ENCODE results near the gene DHX9. TPM values are rescaled to one million over a fixed set of nuclear protein-coding genes. Genes with fewer than 3 reads are reported as not detected.

Gene DHX9
- polyA plus RNA-seq, 1 donor from 2014 or later = 193 TPM

DNA sequence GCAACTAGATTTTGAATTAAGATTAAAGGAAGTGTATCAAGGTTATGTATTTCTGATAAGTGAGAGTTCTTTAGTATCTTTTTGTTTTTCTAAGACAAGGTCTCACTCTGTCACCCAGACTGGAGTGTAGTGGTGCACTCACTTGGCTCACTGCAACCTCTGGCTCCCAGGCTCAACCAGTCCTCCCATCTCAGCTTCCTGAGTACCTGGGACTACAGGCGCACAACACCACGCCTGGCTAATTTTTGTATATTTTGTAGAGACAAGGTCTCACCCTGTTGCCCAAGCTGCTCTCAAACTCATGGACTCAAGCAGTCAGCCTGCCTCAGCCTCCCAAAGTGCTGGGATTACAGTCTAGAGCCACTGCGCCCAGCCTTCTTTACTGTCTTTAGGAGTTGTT lies 33.7 kb downstream of the DHX9 start:
- TF ChIP-seq MXI1 (conservative IDR thresholded peaks at IDR 0.05; ENCODE audit: poor library complexity, severe bottlenecking) (no peak), POLR2AphosphoS5 (IDR thresholded peaks at IDR 0.05) (no peak), TAF1 (IDR thresholded peaks at IDR 0.05; ENCODE audit: low read depth) (no peak), REST (IDR thresholded peaks at IDR 0.05; ENCODE audit: borderline replicate concordance) (no peak), EZH2 (IDR thresholded peaks at IDR 0.05; ENCODE audit: borderline replicate concordance, insufficient read depth, low read length, poor library complexity, severe bottlenecking) (no peak), EP300 (conservative IDR thresholded peaks at IDR 0.05; ENCODE audit: poor library complexity, severe bottlenecking) (no peak), SMC3 (conservative IDR thresholded peaks at IDR 0.05; ENCODE audit: poor library complexity) (no peak), RAD21 (conservative IDR thresholded peaks at IDR 0.05) (no peak), CTCF (IDR thresholded peaks at IDR 0.05; ENCODE audit: poor library complexity, severe bottlenecking) (no peak)
- no peaks in the 10 kb centered on the region for H3K9me2 ChIP-seq (ENCODE audit: insufficient read depth, low read length)
- no peak overlapping the region for H3K9ac ChIP-seq (ENCODE audit: low read length)
- no peaks in the 10 kb centered on the region for H3K9me3 ChIP-seq (ENCODE audit: low read length)
- H3K36me3 ChIP-seq (ENCODE audit: insufficient read depth, low read length) = peaks cover 43% of the 10 kb centered on the region
- no peak overlapping the region for H2AFZ ChIP-seq (ENCODE audit: low read depth, low read length)
- no peaks in the 10 kb centered on the region for H3F3A ChIP-seq (ENCODE audit: insufficient read depth, low read length, poor library complexity, severe bottlenecking)
- H3K4me3 ChIP-seq (ENCODE audit: low read length) = no peak overlapping the region
- H3K27me3 ChIP-seq (ENCODE audit: insufficient read depth, low read depth, low read length) = no peaks in the 10 kb centered on the region
- no peaks in the 10 kb centered on the region for H4K20me1 ChIP-seq (ENCODE audit: insufficient read depth)
- H3K27ac ChIP-seq (ENCODE audit: low read length) = no peak overlapping the region
- no peaks in the 10 kb centered on the region for H3K79me2 ChIP-seq (replicated peaks; ENCODE audit: insufficient read depth, low read length)
- no peak overlapping the region for H3K4me2 ChIP-seq (ENCODE audit: low read length)

- Histone ChIP-seq H3K9ac (ENCODE audit: low read length) (no peak overlapping the region), H3K79me2 (replicated peaks; ENCODE audit: insufficient read depth, low read length) (no peaks in the 10 kb centered on the region), H3K4me3 (ENCODE audit: low read length) (no peak overlapping the region), H4K20me1 (ENCODE audit: insufficient read depth) (no peaks in the 10 kb centered on the region), H3K4me2 (ENCODE audit: low read length) (no peak overlapping the region), H2AFZ (ENCODE audit: low read depth, low read length) (no peak overlapping the region), H3K27me3 (ENCODE audit: insufficient read depth, low read depth, low read length) (no peaks in the 10 kb centered on the region), H3K9me2 (ENCODE audit: insufficient read depth, low read length) (no peaks in the 10 kb centered on the region), H3F3A (ENCODE audit: insufficient read depth, low read length, poor library complexity, severe bottlenecking) (no peaks in the 10 kb centered on the region), H3K9me3 (ENCODE audit: low read length) (no peaks in the 10 kb centered on the region), H3K27ac (ENCODE audit: low read length) (no peak overlapping the region), H3K36me3 (ENCODE audit: insufficient read depth, low read length) (peaks cover 47% of the 10 kb centered on the region)
- TF ChIP-seq EP300 (conservative IDR thresholded peaks at IDR 0.05; ENCODE audit: poor library complexity, severe bottlenecking) (no peak), CTCF (IDR thresholded peaks at IDR 0.05; ENCODE audit: poor library complexity, severe bottlenecking) (no peak)
Measured at GRCh38 chr1:182875889-182876288, 36.7 kb downstream of the DHX9 start.
